A549 (cell line): ENCODE results near the gene NRXN3.

ENCODE experiments used
- EP300 ChIP-seq, 2 experiments: fragments of >200 bp; sonication (Bioruptor Twin); formaldehyde crosslinking; IDR thresholded peaks; 2 replicates in 1 of 2; 3 replicates in 1 of 2; pipeline ENCODE4 v1.6.1; 2016 to 2017
- GATA3 ChIP-seq: IDR thresholded peaks from 2 replicates; pipeline ENCODE4 v1.6.1; 2012; ENCODE audit warnings: borderline replicate concordance
- MAX ChIP-seq: IDR thresholded peaks from 2 replicates; pipeline ENCODE4 v1.6.1; 2012

GRCh38 chr14:78298298-78298697, 128.1 kb downstream of the NRXN3 start:
- TF ChIP-seq MAX (no peak), EP300 (IDR thresholded peaks at IDR 0.05) (no peak), GATA3 (no peak)
